ENCODE results near the gene LRRC4C. TPM values are rescaled to one million over a fixed set of nuclear protein-coding genes. Genes with fewer than 3 reads are reported as not detected.

The LRRC4C gene
- total RNA-seq, 6 experiments from 2014 or later = not detected

DNA sequence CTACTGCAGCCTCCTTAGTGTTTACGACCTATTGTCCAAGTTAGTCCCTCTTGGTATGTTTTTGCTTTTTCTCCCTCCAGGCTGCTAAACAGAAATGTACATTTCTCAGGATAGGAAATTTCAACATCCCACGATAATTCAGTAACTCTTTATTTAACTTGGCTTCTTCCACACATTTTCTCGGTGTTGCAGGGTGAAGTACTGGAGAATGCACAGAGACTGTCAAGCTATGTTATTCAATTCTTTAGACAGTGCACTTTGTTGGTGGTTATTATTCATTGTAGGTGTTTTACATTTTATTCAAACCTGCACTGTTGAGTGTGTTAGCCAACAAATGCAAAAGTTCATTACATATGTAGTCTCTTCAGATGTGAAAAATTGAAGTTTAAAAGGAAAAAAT is 839.8 kb downstream of the LRRC4C start:
- Mint-ChIP-seq H3K4me1 (ENCODE audit: low read depth) (no peaks in the 10 kb centered on the region), H3K36me3 (ENCODE audit: low read depth) (no peaks in the 10 kb centered on the region), H3K9me3 (no peaks in the 10 kb centered on the region; the same call in 1 of the 2 replicates), H3K27ac (no peak overlapping the region), H3K4me3 (no peak overlapping the region), H3K27me3 (ENCODE audit: insufficient read depth) (no peaks in the 10 kb centered on the region)
- DNase-seq = no peak
- TF ChIP-seq, protein P1, sequence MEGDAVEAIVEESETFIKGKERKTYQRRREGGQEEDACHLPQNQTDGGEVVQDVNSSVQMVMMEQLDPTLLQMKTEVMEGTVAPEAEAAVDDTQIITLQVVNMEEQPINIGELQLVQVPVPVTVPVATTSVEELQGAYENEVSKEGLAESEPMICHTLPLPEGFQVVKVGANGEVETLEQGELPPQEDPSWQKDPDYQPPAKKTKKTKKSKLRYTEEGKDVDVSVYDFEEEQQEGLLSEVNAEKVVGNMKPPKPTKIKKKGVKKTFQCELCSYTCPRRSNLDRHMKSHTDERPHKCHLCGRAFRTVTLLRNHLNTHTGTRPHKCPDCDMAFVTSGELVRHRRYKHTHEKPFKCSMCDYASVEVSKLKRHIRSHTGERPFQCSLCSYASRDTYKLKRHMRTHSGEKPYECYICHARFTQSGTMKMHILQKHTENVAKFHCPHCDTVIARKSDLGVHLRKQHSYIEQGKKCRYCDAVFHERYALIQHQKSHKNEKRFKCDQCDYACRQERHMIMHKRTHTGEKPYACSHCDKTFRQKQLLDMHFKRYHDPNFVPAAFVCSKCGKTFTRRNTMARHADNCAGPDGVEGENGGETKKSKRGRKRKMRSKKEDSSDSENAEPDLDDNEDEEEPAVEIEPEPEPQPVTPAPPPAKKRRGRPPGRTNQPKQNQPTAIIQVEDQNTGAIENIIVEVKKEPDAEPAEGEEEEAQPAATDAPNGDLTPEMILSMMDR (IDR thresholded peaks at IDR 0.05) = no peak

DNA sequence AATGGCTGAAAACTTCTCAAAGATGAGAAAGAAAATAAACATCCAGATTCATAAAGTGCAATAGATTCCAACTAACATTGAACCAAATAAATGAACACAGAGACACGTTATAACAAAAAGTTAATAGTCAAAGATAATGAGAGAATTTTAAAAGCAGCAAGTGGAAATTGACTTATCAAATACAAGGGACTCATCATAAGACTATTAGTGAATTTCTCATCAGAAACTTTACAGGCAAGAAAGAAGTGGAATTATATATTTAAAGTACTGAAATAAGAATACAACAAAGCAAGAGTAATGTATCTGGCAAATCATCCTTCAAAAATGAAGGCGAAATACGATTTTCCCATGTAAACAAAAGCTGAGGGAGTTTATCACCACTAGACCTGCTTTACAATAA is 852.7 kb downstream of the LRRC4C start:
- peaks cover 21% of the 10 kb centered on the region for H3K9me3 Mint-ChIP-seq
- H3K36me3 Mint-ChIP-seq (ENCODE audit: low read depth) = peaks cover 11% of the 10 kb centered on the region
- H3K27me3 Mint-ChIP-seq (ENCODE audit: insufficient read depth) = peaks cover 2% of the 10 kb centered on the region; the same call in 1 of the 2 replicates
- no peak for DNase-seq
- TF ChIP-seq, protein P1 (IDR thresholded peaks at IDR 0.05) = no peak
- H3K4me3 Mint-ChIP-seq = no peak overlapping the region
- no peaks in the 10 kb centered on the region for H3K4me1 Mint-ChIP-seq (ENCODE audit: low read depth)
- H3K27ac Mint-ChIP-seq = no peak overlapping the region

DNA sequence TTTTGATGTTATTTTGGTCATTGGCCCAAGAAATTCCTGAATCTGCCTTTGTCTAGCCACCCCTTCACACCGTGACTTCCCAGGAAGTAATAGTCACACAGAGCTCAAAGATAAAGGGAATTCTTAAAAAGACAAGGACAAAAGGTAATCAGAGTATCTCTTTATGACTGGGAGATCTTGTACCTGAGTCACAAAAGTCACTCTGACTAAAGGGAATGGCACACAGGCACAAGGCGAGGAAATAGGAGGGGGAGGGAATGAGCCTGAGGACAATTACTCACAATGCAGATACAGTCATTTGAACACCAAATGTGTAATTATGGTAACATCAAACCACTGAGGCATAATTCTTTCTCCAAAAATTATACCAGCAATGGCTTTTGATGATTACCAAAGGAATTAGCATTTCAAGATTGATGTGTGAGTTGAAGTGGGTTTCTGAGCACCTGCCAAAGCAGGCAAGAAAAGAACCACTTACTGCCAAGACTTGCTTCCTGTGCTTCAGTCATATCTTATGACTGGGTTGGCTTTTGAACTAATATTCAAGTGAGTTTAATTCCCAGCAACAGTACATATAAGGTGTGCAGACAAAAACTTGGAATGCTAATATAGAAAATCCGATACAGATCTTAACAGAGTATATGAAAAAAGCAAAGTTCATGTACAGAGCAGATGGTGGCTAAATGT is 856.4 kb downstream of the LRRC4C start:
- H3K27ac Mint-ChIP-seq = no peak overlapping the region
- TF ChIP-seq, protein P1 (IDR thresholded peaks at IDR 0.05) = no peak
- no peak overlapping the region for H3K4me3 Mint-ChIP-seq

DNA sequence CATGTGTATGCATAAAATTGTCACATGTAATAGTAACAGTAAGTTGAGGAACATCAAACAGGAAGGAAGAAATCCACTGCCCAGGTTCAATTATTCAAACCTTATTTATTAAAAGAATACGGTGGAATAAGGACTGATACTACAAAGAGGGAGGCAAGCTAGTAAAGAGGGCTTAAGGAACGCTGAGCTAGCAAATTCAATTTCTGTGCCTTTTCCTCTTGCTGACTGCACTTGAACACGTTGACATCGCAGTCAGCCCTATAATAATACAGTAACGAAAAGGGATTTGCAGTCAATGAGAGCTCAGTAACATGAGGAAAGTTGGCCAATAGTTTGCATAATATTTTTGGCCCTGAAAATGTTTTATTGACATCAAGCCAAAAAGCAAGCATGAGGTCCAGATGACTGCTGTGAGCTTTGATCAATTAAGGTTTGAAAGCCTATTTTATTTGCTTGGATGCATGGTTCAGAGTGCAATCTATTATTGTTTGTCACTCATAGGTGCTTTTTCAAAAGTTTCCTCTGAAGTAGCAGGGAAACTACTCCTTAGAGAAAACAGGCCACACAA is 861.8 kb downstream of the LRRC4C start:
- peaks cover 8% of the 10 kb centered on the region; the same call in 1 of the 2 replicates for H3K9me3 Mint-ChIP-seq
- TF ChIP-seq, protein P1 (IDR thresholded peaks at IDR 0.05) = no peak
- H3K4me3 Mint-ChIP-seq = no peak overlapping the region
- H3K27me3 Mint-ChIP-seq (ENCODE audit: insufficient read depth) = no peaks in the 10 kb centered on the region
- no peaks in the 10 kb centered on the region for H3K36me3 Mint-ChIP-seq (ENCODE audit: low read depth)
- H3K4me1 Mint-ChIP-seq (ENCODE audit: low read depth) = no peaks in the 10 kb centered on the region
- no peak overlapping the region for H3K27ac Mint-ChIP-seq
- no peak for DNase-seq

More for the DNA sequence above, 856.4 kb downstream of the LRRC4C start:
- no peaks in the 10 kb centered on the region for H3K4me1 Mint-ChIP-seq (ENCODE audit: low read depth)
- H3K9me3 Mint-ChIP-seq = peaks cover 26% of the 10 kb centered on the region
- peaks cover 11% of the 10 kb centered on the region for H3K36me3 Mint-ChIP-seq (ENCODE audit: low read depth)
- H3K27me3 Mint-ChIP-seq (ENCODE audit: insufficient read depth) = no peaks in the 10 kb centered on the region
- DNase-seq = no peak

DNA sequence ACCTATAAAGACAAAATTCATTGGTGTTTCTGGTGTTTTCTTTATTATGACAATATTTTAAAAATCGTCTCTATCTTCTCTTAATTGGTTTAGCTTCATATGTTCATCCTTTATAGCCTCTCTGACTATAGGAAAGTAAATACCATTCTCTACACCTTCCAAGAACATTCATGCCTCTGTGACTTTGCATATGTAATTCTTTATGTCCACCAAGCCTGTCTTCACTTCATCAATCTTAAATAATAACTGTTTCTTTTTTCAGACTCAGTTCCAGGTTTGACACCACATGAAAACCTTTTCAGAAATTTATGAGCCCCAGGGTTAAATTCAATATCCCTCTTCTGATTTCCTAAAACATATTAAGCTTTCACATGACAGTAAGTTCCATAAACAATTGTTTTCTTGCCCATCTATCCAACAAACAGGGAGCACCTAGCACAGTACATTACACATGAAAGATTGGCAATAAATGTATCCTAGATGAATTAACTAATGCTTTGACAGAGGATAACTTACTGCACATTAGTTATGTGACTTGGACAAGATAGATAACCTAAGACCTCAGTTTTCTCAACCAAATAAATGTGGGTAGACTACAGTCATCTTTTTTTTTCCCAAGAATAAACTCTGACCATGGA is 886.1 kb downstream of the LRRC4C start:
- Mint-ChIP-seq H3K36me3 (ENCODE audit: low read depth) (no peaks in the 10 kb centered on the region), H3K27me3 (ENCODE audit: insufficient read depth) (no peaks in the 10 kb centered on the region), H3K4me1 (ENCODE audit: low read depth) (no peaks in the 10 kb centered on the region), H3K27ac (no peak overlapping the region), H3K4me3 (no peak overlapping the region), H3K9me3 (peaks cover 4% of the 10 kb centered on the region; the same call in 1 of the 2 replicates)
- TF ChIP-seq, protein P1 (IDR thresholded peaks at IDR 0.05) = no peak
- no peak for DNase-seq
